PC-3 (cell line): ENCODE data around the gene GNB1.

Experiments used
- CTCF ChIP-seq: fragments of 300-600 bp; sonication (generic); conservative IDR thresholded peaks from 2 replicates; pipeline ENCODE4 v1.5.1; 2017; ENCODE audit warnings: antibody characterized with exemption, low read depth, mild to moderate bottlenecking, low read length
- EZH2 ChIP-seq: fragments of 300-600 bp; sonication (generic); IDR thresholded peaks from one replicate; pipeline ENCODE4 v1.6.1; 2017; ENCODE audit warnings: antibody characterized with exemption, mild to moderate bottlenecking, low read length; ENCODE audit not compliant: unreplicated experiment
- EZH2phosphoT487 ChIP-seq: fragments of 300-600 bp; sonication (generic); IDR thresholded peaks from 2 replicates; pipeline ENCODE4 v1.6.1; 2018; ENCODE audit warnings: mild to moderate bottlenecking, antibody characterized with exemption, low read length, borderline replicate concordance

GRCh38 chr1:1779691-1780597 lies 110.9 kb downstream of the GNB1 start:
- no peak for TF ChIP-seq CTCF
- TF ChIP-seq EZH2phosphoT487: no peak
- TF ChIP-seq EZH2: no peak
